HG03520 (cell line): ENCODE measurements around the gene DNAJA2.
A peak's percentile ranks its signal among the peaks of the same experiment; 100 is the strongest.
"Not testable (repeated sequence)": the region's sequence is repeated elsewhere in the genome, so short reads cannot be mapped to it uniquely, and the experiment has no call there.

Experiments
- ATAC-seq: cut with Tn5 transposase; IDR thresholded peaks from one replicate; pipeline ENCODE4 v1.9.1; 2021; ENCODE audit warnings: mild to moderate bottlenecking, moderate library complexity; ENCODE audit not compliant: unreplicated experiment

The DNAJA2 gene

DNA sequence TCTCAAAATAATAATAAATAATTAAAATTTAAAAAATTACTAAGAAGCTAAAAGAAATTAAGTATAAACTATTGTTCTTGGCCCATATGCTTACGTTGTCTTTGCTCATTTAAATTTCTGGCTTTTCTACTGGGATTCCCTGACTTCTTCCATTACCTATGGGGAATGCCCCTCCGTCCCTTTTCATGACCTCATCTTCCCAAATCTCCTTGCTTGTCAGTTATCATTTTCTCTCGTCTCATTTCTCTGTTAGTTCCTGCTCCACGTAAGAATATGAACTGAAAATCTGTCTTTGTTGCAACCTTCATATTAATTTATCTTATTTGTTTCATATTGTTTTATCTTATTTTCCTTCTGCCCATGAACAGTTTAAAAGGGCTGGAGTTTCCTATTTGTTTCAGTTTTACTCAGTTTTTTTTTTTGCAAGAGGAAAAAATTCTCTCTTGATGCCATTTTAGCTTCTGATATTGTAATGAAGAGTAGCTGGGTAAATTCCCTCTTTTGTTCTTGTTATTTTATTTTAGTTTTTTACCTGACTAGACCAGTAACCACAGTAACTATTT, 2.5 kb upstream of the DNAJA2 start:
- ATAC-seq, result no peak

DNA sequence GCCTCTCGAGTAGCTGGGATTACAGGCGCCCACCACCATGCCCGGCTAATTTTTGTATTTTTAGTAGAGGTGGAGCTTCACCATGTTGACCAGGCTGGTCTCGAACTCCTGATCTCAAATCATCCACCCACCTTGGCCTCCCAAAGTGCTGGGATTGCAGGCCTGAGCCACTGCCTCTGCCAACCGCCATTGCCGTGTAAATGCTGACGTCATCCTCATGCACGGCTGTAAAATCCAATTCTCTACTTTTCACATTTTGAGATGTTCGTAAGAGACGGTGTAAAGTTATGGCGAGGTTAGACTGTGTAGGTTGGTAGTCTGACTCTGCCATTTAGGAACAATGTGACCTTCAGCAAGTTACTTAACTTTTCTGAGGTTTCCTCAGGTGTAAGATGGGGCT, 1.7 kb upstream of the DNAJA2 start:
- ATAC-seq, result no peak

- ATAC-seq, result peak; percentile 38
Observed at GRCh38 chr16:46974352-46974751, 878 bp upstream of the DNAJA2 start.

GRCh38 chr16:46973996-46974324, 486 bp upstream of the DNAJA2 start:
- ATAC-seq, result no peak

DNA sequence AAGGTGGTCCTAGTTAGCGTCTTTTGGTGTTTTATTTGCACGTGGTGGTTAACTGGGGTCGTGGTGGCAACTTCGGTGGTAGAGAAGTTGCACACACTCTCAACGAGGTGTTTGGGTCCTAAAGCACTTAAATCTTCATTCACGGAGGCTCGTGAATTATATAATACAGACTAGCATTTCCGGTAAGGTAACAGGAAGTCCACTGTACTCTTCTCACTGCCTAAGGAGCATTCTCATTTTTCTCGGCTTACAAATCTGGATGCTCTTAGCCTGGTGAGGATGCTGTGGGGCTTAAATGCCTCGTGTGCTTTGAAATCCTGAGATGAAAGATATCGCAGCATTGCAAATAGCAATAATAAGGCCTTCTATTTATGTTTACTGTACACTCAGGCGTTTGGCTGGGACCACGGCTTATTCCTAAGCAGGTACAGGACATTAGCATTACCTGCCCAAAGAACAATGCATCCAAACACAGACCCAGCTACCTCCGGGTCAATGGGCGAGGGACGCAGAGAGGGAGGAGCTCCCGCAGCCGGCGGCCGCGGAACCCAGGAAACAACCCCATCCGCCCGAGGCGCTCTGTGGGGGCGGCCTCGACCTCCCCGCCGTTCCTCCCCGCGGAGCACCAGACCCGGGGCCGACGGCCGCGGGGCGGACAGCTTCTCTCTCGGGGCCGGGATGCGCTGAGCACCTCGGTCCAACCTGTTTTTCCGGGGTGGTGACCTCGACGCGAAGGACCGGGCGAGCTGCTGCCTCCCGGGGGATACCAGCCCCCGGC, 856 bp downstream of the DNAJA2 start:
- ATAC-seq, result peak; percentile 37

DNA sequence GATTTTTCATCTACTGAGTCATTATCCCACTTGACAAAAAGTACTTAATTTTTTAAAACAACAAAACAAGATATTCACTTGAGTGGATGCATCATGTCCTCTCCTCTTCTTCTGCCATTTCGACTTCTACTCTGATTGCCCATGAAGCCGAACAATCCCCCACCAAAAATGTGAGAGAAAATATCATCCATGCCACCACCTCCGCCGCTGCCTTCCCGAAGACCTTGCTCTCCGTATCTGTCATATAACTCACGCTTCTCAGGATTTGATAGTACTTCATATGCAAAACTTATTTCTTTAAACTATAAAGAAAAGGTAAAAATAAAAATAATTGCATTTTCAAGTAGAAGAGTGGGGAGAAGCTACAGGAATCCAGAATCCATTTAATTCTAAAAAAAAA, 2.2 kb downstream of the DNAJA2 start:
- ATAC-seq, result no peak

- ATAC-seq, result no peak
Observed at GRCh38 chr16:46970089-46970488, 3.4 kb downstream of the DNAJA2 start.

GRCh38 chr16:46968063-46968435, 5.4 kb downstream of the DNAJA2 start:
- ATAC-seq, result no peak

GRCh38 chr16:46962629-46963028, 10.8 kb downstream of the DNAJA2 start:
- ATAC-seq, result no peak

DNA sequence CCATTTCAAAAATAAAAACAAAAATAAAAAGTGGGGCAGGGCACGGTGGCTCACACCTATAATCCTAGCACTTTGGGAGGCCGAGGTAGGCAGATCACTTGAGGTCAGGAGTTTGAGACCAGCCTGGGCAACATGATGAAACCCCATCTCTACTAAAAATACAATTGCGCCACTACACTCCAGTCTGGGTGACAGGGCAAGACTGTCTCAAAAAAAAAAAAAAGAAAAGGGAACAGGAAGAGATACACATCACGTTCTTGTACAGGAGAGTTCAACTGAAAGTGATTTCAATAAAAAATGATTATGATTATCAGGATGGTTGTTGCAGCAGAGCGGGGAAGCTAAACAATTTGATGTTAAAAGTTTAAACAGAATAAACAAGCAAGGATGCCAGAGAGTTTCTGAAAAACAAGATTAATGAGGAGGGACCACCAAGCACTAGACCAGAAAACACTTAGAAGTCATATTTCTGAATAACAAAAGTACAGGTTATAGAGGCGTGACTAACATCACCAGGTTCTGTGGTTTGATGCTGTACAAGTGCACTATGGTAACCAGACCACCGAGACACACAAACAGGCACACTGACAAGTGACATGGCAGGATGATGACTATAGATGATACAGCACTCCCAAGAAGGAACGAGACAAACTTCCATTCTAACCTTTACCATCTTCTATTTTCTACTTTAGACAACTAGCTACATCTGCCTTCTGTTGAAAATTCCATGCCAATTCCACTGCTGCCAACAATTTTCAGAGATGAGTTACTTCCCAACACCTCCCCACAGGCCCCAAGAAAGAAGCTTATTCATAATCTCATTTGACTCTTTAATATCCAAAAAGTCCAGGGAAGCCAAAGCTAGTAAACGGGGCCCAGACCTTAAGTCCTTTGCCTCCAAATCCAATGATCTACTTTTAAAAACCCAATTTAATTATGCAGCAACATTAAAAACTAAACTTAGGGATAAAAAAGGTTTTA, 11.8 kb downstream of the DNAJA2 start:
- no peak for ATAC-seq

- ATAC-seq, result no peak
Observed at GRCh38 chr16:46954562-46954961, 18.9 kb downstream of the DNAJA2 start.

DNA sequence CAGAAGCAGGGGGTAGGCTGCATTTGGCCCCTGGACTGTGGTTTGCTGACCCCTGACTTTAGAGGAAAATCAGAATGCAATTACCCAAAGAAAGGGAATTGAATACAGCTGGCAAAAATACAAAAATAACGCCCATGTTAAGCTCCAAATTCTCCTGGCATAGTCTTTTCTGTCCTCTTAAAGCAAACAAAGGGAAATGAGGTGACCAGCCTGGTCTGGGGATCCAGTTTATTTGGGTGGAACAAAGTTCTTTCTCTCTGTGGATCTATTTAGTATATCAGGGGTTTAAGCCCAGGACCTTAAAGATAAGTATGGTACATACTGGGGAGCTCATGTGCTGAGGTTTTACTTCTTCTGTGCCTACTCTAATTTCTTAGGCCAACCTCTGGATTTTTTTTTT, 23.5 kb downstream of the DNAJA2 start:
- no peak for ATAC-seq

DNA sequence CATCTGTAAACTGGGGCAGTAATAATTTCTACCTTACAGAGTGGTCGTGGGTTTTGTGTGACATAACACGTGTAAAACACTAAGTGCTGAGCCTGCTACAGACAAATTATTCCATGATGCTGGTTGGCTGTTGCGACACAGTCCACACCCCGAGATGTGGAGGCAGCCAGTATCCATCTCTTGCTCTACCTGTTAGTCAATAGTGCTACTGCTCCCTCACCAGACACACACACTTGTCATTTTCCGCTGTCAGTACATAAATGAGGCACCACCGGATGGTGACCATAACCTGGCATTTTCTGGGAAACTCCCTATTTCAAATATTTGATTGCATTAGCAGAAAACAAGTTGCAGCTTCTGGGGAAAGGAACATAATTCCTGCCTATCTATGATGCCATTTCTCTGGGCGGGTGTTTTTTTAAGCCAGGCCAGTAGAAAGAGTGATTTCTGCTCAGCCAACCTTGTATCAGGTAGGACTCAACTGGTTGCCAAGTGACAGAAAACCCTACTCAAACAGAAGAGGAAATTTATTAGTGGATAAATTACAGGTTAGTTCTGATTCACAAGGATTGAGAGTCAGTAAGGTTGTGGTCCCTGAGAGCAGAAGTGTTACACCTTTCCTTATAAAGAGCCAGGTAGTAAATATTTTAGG, 24.1 kb downstream of the DNAJA2 start:
- peak; percentile 50 for ATAC-seq

DNA sequence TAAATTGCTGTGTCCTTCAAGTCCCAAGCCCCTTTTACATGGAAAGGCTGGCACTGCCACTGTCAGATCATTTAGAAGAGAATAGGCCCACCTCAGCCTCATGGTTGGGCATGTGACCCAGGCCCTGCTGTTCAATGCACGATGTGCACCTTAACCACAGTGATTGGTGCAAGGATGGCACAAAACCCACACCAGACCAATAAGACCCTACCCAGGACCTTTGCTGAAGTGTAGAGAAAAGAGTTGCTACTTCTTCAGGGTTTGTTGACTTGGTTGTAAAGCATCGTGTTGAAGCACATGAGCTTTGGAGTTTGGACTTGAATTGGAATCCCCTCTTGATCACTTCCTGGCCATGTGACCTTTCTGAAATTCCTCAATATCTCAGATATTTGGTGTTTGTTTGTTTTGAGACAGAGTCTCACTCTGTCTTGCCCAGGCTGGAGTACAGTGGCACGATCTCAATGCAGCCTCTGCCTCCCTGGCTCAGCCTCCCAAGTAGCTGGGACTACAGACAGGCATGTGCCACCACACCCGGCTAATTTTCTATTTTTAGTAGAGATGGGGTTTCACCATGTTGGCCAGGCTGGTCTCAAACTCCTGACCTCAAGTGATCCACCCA, 24.8 kb downstream of the DNAJA2 start:
- no peak for ATAC-seq

DNA sequence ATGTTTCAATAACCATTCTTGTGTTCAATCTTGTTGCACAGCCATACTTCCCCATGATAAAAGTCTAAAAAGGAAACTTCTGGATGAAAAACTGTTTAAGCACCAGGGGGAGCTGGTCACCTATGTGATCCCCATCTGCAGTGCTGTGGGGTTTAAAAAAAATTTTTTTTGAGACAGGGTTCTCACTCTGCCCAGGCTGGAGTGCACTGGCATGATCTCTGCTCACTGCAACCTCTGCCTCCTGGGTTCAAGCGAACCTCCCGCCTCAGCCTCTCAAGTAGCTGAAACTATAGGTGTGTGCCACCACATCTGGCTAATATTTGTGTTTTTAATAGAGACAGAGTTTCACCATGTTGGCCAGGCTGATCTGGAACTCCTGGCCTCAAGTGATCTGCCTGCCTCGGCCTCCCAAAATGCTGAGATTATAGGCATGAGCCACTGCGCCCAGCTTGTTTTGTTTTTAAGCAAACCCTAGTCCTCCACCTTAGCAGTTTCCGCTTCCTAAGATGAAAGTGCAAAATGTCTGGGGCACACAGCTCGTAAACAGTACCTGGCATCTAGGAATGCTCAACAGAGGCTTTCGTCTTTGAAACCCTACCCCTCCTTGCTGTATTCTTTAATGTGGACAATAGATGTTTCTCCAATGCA, 25.4 kb downstream of the DNAJA2 start:
- ATAC-seq, result peak; percentile 71

DNA sequence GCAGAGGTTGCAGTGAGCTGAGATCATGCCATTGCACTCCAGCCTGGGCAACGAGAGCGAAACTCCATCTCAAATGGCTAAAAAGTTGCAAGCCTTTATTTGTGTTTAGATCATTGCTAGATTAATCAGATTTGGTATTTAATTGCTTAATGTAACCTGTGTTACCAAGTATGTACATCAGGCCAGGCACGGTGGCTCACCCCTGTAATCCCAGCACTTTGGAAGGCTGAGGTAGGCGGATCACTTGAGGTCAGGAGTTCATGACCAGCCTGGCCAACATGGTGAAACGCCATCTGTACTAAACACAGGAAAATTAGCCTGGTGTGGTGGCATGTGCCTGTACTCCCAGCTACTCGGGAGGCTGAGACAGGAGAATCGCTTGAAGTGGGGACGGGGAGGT, 28.8 kb downstream of the DNAJA2 start:
- not testable (repeated sequence) for ATAC-seq

DNA sequence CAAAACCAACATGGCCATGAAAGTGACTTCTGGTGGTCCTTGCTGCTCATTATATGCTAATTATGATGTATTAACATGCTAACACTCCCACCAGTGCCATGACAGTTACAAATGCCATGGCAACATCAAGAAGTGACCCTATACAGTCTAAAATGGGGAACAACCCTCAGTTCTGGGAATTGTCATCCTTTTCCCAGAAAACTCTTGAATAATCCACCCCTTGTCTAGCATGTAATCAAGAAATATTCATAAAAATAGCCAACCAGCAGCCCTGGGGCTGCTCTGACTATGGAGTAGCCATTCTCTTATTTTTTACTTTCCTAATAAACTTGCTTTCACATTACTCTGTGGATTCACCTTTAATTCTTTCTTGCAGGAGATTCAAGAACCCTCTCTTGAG, 35.9 kb downstream of the DNAJA2 start:
- ATAC-seq, result no peak

DNA sequence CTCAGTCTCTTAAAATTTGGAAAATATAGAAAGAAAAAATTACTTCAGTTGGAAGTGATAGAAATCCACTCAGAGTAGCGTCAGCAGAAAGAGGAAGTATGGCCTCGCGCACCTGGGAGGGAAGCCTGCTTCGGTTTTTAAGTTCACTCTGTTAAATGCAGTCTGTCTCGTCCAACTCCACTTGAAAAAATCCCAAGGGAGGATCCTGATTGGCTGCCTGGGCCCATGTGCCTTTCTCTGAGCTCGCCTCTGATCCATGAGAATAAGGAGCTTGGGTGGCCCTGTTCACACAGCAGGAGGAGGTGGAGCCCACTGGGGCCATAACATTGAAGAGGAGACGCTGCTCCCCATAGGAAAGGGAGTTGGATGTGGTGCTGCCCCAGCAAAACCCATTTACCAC, 40.7 kb downstream of the DNAJA2 start:
- ATAC-seq, result no peak

- no peak for ATAC-seq
Observed at GRCh38 chr16:46930861-46931260, 42.6 kb downstream of the DNAJA2 start.
